ENCODE results near the gene CDHR2.

The CDHR2 gene

DNA sequence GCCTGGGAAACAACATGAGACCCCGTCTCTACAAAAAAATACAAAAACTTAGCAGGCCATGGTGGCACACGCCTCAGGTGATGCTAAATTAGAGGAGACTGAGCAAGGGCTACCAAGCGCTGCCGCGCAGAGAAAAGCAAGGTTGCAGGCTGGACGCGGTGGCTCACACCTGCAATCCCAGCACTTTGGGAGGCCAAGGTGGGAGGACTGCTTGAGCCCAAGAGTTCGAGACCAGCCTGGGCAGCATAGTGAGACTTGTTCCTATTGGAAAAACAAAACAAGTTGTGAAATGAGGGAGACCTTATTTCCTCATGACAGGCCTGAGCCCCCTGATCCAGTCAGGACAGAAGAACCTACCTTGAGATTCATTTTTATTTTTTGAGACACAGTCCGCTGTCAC lies 23.5 kb upstream of the CDHR2 start:
- Mint-ChIP-seq H3K4me1 (peaks cover 25% of the 10 kb centered on the region), H3K27ac (no peak overlapping the region), H3K4me3 (no peak overlapping the region)

DNA sequence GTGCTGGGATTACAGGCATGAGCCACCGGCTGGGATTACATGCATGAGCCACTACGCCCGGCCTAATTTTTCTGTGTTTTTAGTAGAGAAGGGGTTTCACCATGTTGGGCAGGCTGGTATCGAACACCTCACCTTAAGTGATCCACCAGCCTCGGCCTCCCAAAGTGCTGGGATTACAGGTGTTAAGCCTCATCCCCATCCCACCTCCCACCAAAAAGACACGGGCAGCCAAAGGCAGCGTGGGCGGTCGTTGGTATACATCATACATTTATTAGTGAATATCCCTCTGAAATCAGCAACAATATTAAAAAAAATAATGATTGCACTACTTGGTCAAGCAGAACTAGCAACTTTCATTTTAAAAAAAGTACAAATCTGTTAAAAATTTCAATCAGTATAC lies 22.7 kb upstream of the CDHR2 start:
- peaks cover 31% of the 10 kb centered on the region for H3K4me1 Mint-ChIP-seq

More for the DNA sequence above, 23.5 kb upstream of the CDHR2 start:
- Mint-ChIP-seq H3K9me3 (no peaks in the 10 kb centered on the region), H3K27me3 (no peaks in the 10 kb centered on the region), H3K36me3 (peaks cover 4% of the 10 kb centered on the region)

DNA sequence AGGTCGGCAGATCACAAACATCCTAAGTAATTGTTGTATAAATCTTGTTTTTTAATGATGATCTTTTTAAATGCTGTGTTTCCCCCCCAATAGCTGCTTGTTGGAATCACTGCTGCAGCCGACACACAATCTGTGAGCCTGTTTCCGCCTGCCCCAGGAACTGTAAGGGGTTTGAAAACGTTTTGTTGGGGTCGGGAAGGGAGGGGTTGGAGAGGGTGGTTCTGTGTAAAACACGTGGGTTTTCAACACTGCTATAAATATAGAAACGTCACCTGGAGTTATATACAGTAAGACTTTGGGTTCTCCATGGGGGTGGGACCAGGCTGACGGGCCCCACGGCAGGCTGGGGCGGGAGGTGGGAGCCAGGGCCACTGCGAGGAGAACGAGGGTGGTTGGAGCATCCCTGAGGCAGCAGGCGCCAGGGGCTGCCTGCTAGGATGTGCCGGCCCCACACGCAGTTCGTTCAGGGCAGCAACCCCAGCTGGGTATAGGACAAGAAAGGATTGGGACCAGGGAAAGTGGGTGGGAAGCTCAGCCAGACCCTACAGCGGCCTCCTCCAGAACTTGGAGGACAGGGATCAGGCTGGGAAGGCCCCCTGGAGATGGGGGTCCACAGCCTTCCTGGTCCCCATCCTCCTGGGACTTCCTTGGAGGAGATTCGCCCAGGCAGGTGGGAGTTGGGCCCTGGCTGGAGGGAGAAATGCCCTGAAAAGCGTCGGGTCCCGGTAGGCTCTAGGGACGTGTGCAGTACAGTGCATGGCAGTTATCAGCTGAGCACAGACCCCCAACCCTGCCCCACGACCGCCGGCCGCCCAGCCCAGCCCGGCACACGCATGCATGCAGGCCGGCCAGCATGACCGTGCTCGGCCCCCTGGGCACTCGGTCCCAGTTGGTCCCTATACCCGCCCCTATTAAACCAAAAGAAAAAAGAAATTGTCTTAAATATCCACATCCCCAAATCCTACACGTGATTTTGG lies 21.6 kb upstream of the CDHR2 start:
- Mint-ChIP-seq H3K27ac (no peak overlapping the region), H3K9me3 (no peaks in the 10 kb centered on the region), H3K4me3 (no peak overlapping the region), H3K27me3 (no peaks in the 10 kb centered on the region), H3K36me3 (peaks cover 6% of the 10 kb centered on the region), H3K4me1 (peaks cover 27% of the 10 kb centered on the region)

More for the DNA sequence above, 22.7 kb upstream of the CDHR2 start:
- Mint-ChIP-seq H3K36me3 (peaks cover 6% of the 10 kb centered on the region), H3K4me3 (no peak overlapping the region), H3K27ac (no peak overlapping the region), H3K27me3 (no peaks in the 10 kb centered on the region), H3K9me3 (no peaks in the 10 kb centered on the region)

DNA sequence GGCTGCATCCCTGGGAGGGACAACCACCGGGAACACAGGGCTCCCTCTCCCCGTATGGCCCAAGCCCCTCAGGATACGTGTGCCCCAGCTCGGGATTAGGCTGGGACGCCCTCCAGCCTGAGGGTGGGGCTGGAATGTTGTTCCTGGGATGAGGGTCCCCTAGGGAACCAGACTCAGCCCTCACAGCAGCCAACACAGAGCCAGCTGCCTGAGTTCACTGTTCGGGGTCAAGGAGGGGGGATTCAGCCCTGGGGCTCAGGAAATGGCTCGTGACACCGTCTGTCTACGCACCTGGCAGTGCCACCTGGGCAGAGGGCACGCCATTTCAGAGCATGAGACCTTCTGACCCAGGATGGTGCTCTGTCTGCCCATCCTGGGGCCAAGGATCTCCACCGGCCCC lies 20.8 kb upstream of the CDHR2 start:
- Mint-ChIP-seq H3K36me3 (peaks cover 6% of the 10 kb centered on the region), H3K4me1 (peaks cover 28% of the 10 kb centered on the region), H3K27me3 (no peaks in the 10 kb centered on the region), H3K27ac (peak overlapping the region; percentile 80), H3K4me3 (no peak overlapping the region), H3K9me3 (no peaks in the 10 kb centered on the region)

DNA sequence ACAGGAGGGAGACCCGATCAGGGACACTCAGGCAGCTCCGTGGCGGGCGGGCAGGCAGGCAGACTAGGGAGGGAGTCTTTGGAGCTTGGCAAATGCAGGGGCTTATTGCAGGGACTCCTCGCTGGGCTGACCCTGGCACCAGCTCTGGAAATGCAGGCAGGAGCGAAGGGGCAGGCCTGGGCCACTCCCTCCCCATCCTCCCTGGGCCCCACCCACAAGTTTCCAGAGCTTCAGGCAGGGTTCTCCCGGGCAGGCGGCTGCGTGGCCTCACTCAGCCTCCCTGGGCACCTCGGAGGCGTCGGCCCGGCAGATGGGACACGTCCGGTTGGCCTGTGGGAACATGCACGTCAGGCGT lies 20.4 kb upstream of the CDHR2 start:
- Mint-ChIP-seq H3K9me3 (no peaks in the 10 kb centered on the region), H3K4me3 (no peak overlapping the region), H3K4me1 (peaks cover 32% of the 10 kb centered on the region), H3K27me3 (no peaks in the 10 kb centered on the region), H3K36me3 (peaks cover 6% of the 10 kb centered on the region), H3K27ac (no peak overlapping the region)

DNA sequence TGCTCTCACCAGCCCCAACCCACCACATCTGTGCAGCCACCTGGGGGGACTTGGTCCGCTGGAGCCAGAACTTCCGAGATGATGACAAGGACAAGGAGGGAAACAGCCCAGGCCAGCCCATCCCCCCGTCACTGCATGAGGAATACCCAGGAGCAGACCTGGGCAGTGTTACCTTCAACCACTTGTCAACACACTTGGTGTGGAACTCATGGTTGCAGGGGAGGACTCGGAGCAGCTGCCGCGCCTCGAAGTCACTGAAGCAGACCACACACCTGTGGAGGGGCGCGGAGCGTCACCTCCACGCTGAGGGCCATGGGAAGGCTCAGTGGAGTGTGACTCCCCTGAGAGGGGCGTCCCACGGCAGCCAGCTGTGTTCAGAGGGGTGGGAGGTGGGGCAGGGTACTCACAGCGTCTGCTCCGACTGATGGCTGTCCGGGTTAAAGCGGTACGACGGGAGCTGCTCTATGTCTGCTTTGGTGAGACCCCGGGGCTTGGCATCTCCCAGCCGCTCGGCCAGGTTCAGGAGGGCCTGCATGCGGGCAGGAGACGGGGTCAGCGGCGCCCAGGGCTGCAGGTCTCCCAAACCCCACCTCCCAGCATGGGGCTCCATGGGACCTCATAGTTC lies 19.9 kb upstream of the CDHR2 start:
- no peaks in the 10 kb centered on the region for H3K27me3 Mint-ChIP-seq
- H3K4me1 Mint-ChIP-seq, result peaks cover 37% of the 10 kb centered on the region
- peak overlapping the region; percentile 70 for H3K4me3 Mint-ChIP-seq
- H3K36me3 Mint-ChIP-seq, result peaks cover 6% of the 10 kb centered on the region
- peak overlapping the region; percentile 79 for H3K27ac Mint-ChIP-seq
- H3K9me3 Mint-ChIP-seq, result no peaks in the 10 kb centered on the region

DNA sequence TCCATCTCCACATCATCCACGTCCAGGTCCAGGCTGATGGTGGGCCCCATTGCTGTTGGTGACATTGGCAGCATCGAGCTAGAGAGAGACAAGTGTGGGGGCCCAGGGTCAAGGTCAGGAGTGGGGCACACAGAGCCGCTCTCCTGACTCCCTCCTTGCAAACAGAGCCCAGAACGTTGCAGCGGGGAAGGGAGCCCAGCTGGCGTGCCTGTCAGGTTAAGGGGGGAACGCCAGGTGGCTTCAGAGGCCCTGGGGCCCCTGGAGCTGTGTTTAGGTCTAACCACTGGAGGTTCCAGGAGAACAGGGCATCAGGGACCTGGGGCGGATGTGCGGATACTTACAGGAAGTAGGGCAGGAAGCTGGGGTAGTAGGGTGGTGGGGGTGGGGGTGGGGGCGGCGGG lies 19.4 kb upstream of the CDHR2 start:
- peaks cover 42% of the 10 kb centered on the region for H3K4me1 Mint-ChIP-seq
- H3K36me3 Mint-ChIP-seq, result peaks cover 6% of the 10 kb centered on the region
- H3K27ac Mint-ChIP-seq, result peak overlapping the region; percentile 79
- peak overlapping the region; percentile 70 for H3K4me3 Mint-ChIP-seq
- H3K27me3 Mint-ChIP-seq, result no peaks in the 10 kb centered on the region
- no peaks in the 10 kb centered on the region for H3K9me3 Mint-ChIP-seq

DNA sequence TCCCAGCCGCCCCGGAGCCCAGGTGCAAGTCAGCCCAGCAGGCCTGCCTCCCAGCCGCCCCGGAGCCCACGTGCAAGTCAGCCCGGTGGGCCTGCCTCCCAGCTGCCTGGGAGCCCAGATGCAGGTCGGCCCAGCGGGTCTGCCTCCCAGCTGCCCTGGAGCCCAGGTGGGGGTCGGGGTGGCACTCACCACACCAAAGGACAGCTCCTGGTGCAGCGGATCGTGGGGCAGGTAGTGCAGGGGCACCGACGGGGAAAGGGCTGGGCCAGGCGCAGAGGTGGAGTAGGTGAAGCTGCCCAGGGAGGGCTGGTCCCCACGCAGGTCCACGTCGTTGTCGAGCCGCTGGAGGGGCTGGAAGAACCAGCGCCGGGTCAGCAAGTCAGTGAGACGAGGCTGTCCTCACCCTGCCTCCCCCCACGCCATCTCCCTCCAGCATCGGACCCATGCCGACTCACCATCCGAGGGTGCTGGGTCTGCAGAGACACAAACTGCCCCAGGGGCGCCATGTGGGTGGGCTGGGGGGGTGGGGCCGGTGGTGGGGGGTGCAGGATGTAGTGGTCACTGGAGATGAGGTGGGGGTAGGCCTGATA lies 18.7 kb upstream of the CDHR2 start:
- H3K36me3 Mint-ChIP-seq, result peaks cover 6% of the 10 kb centered on the region
- peak overlapping the region; percentile 84 for H3K27ac Mint-ChIP-seq
- H3K4me1 Mint-ChIP-seq, result peaks cover 48% of the 10 kb centered on the region
- H3K27me3 Mint-ChIP-seq, result no peaks in the 10 kb centered on the region
- no peak overlapping the region for H3K4me3 Mint-ChIP-seq
- no peaks in the 10 kb centered on the region for H3K9me3 Mint-ChIP-seq

DNA sequence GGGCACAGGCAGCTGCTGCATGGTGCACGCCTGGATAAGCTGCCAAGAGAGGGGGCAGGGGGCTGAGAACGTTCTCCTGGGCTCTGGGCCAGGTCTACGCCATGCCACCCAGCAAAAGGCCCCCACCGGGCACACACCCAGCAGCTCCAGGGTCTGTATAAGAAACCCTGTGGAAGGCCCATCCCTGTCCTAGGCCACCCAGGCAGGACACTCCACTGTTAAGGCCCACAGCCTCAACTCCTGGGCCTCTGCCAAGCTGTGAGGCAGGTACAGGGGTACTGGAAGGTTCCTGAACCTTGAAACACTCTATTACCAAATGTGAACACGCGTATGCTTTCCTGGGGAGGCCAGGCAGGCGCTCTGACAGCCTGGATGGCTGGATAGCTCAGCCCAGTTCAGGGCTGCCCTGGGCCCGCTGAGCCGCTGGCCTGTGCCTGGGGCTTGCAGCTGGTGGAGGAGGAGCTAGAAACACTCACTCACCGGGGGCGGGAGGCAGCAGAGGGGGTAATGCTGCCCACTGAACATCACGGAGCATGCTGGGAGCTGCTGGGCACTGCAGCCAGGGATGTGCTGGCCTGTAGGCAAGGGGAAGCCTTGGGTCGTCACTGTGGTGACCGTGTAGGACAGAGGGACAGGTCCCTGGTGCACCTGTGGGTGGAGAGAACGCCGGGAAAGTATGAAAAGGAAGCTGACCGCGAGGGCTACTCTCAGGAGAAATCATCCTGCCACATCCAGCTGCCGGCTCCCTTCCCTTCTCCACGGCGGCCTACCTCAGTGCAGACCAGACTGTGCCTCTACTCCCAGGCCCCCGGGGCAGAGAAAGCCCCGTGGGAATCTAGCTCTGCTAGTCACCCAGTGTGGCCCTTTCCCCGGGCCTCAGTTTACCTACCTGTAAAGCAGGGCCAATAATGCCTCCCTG lies 17.9 kb upstream of the CDHR2 start:
- H3K4me3 Mint-ChIP-seq, result peak overlapping the region; percentile 83
- no peaks in the 10 kb centered on the region for H3K27me3 Mint-ChIP-seq
- peaks cover 6% of the 10 kb centered on the region for H3K36me3 Mint-ChIP-seq
- peak overlapping the region; percentile 84 for H3K27ac Mint-ChIP-seq
- peaks cover 48% of the 10 kb centered on the region for H3K4me1 Mint-ChIP-seq
- H3K9me3 Mint-ChIP-seq, result no peaks in the 10 kb centered on the region

DNA sequence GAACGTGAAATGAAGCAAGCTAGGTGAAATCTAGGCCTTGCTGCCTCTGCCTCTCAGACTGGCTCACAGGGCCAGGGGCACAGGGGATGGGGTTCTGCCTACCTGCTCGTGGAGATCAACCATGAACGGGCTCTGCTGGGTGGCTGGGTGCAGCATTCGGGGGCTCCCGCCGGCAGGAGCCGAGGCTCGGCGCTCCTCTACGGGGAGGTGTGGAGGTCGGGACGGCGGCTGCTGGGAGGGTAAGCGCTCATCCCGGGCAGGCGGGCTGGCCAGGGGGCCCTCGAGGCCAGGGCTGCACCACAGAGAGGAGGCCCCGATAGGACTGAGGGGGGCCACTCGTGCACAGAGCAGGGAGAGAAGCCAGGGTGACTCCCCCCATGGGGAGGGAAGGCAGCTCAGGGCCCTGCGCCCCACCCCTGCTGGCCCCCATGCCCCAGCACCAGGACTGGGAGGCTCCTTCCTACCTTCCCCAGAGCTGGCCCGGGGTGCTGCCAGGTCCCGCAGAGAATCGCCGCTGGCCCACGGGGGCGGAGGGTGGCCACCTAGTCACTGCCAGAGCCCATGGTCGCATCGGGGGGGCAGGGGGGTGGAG lies 17.1 kb upstream of the CDHR2 start:
- no peaks in the 10 kb centered on the region for H3K27me3 Mint-ChIP-seq
- peak overlapping the region; percentile 83 for H3K4me3 Mint-ChIP-seq
- peaks cover 48% of the 10 kb centered on the region for H3K4me1 Mint-ChIP-seq
- peak overlapping the region; percentile 12 for H3K27ac Mint-ChIP-seq
- H3K36me3 Mint-ChIP-seq, result peaks cover 6% of the 10 kb centered on the region
- H3K9me3 Mint-ChIP-seq, result no peaks in the 10 kb centered on the region

DNA sequence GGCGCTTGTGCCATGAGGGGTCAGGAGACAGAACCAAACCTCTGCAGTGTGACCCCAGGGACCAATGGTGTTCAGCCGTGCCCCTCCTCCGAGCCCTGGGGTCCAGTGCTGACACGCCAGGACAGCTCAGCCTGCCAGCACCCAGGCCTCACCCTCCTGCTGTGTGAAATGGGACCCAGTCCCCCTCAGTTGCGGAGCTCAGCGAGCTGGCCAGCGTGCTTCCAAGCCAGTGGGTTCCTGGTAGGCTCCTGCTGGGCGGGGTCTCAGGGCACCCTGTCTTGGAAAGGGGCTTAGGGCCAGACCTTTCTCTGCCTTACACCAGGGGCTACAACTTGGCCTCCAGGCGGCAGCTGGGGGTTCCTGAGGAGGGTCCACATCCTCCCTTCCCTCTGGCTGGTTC lies 16.3 kb upstream of the CDHR2 start:
- H3K4me1 Mint-ChIP-seq, result peaks cover 48% of the 10 kb centered on the region
- no peaks in the 10 kb centered on the region for H3K27me3 Mint-ChIP-seq
- H3K4me3 Mint-ChIP-seq, result peak overlapping the region; percentile 98
- peak overlapping the region; percentile 99 for H3K27ac Mint-ChIP-seq
- H3K9me3 Mint-ChIP-seq, result no peaks in the 10 kb centered on the region
- H3K36me3 Mint-ChIP-seq, result peaks cover 6% of the 10 kb centered on the region

DNA sequence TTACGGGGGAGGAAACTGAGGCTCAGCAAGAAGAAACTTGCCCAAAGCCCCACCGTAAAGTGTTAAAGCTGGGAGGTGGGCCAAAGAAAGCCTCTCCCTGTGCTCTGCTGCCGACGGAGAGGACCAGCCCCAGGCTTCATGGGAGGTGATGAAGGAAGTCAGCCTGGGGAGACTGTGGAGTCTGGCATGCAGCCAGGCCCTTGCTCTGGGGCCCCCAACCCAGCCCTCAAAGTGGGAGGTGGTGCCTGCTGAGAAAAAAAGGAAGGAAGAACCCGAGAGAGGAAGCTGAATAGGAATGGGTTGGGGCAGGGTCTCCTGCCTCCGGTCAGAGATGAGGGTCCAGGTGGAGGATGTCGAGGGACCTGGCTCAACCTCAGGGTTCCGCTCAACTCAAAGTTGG lies 15.8 kb upstream of the CDHR2 start:
- H3K4me3 Mint-ChIP-seq, result peak overlapping the region; percentile 98
- H3K4me1 Mint-ChIP-seq, result peaks cover 51% of the 10 kb centered on the region
- peaks cover 2% of the 10 kb centered on the region for H3K36me3 Mint-ChIP-seq
- peak overlapping the region; percentile 99 for H3K27ac Mint-ChIP-seq
- H3K27me3 Mint-ChIP-seq, result no peaks in the 10 kb centered on the region
- H3K9me3 Mint-ChIP-seq, result no peaks in the 10 kb centered on the region

DNA sequence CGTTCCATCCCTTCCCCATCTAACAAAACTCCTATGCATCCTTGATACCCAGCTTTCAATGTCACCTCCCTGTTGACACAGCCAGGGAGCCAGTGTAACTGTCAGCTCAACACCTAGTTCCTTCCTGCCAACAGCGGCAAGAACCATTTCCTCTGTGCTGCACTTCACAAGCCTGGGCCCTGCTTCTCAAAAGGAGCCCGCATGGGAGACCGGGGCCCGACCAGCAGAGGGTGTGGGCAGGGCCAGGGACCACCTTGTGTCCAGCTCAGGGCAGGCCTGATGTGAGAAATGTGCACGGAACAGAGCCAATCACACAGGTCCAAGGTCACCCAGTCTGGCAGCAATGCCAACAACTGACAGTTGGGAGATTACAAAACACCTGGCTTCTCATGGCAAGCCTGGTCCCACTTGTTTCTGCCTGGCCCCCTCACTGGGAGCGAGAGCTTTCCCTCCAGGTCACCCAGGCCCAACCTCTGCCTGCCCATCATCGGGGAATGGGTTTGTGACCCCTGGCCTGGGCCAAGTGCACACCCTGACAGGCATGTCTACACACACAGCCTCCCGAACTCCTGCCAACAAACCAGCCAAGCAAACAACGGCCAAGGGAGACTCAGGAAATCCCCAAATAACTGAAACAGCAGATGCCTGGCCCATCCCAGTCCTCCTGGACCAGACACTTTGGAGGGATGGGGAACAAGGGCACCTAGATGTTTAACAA lies 15.1 kb upstream of the CDHR2 start:
- Mint-ChIP-seq H3K36me3 (peaks cover 2% of the 10 kb centered on the region), H3K4me1 (peaks cover 56% of the 10 kb centered on the region), H3K4me3 (peak overlapping the region; percentile 98), H3K9me3 (no peaks in the 10 kb centered on the region), H3K27ac (peak overlapping the region; percentile 99), H3K27me3 (no peaks in the 10 kb centered on the region)

DNA sequence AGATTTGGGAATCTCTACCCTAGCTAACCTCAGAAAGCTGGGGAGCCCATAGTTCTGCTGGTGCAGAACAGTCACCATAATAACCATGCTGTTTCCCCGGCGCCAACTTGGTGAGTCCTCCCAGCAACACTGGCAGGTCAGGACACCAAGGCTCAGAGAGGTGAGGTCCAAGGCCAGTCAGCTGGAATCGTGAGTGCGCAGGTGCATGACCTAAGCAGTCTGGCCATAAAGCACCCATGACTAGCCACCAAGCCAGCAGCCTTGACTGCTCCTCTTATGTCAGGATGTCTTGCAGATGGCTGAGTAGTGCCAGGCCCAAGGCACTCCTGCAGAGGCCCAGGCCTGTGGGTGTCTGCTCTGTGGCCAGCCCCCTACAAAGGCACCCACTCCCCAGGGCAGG lies 14.5 kb upstream of the CDHR2 start:
- H3K36me3 Mint-ChIP-seq, result peaks cover 2% of the 10 kb centered on the region
- H3K4me3 Mint-ChIP-seq, result peak overlapping the region; percentile 98
- no peaks in the 10 kb centered on the region for H3K27me3 Mint-ChIP-seq
- peaks cover 57% of the 10 kb centered on the region for H3K4me1 Mint-ChIP-seq
- H3K9me3 Mint-ChIP-seq, result no peaks in the 10 kb centered on the region
- peak overlapping the region; percentile 99 for H3K27ac Mint-ChIP-seq
